HepG2 (cell line): ENCODE results near the gene INHBB. TPM values are rescaled to one million over a fixed set of nuclear protein-coding genes. Genes with fewer than 3 reads are reported as not detected.
A peak's percentile ranks its signal among the peaks of the same experiment; 100 is the strongest.

Source experiments
- ADNP ChIP-seq: sonication (generic); formaldehyde crosslinking; IDR thresholded peaks from 2 replicates; pipeline ENCODE4 v1.4.0; 2020; ENCODE audit warnings: missing genetic modification reagents
- CAMTA2 ChIP-seq: sonication (generic); formaldehyde crosslinking; IDR thresholded peaks from 2 replicates; pipeline ENCODE4 v1.4.0; 2020; ENCODE audit warnings: mild to moderate bottlenecking, missing genetic modification reagents, borderline replicate concordance
- IKZF4 ChIP-seq: sonication (generic); formaldehyde crosslinking; IDR thresholded peaks from 2 replicates; pipeline ENCODE4 v1.5.1; 2020; ENCODE audit warnings: borderline replicate concordance, mild to moderate bottlenecking, low read depth, missing genetic modification reagents; ENCODE audit errors: not compliant biosample characterization
- MIER2 ChIP-seq: IDR thresholded peaks from 2 replicates; pipeline ENCODE4 v1.6.1; 2016; ENCODE audit warnings: missing biosample characterization, missing genetic modification reagents
- NAIF1 ChIP-seq: sonication (generic); formaldehyde crosslinking; IDR thresholded peaks from 2 replicates; pipeline ENCODE4 v1.5.0; 2020; ENCODE audit warnings: mild to moderate bottlenecking, missing genetic modification reagents, borderline replicate concordance
- PHF5A ChIP-seq: IDR thresholded peaks from one replicate; pipeline ENCODE4 v1.6.1; 2018; ENCODE audit warnings: low read depth, missing genetic modification reagents; ENCODE audit not compliant: unreplicated experiment
- POGZ ChIP-seq: sonication (generic); formaldehyde crosslinking; IDR thresholded peaks from 2 replicates; pipeline ENCODE4 v1.4.0; 2020; ENCODE audit warnings: mild to moderate bottlenecking, missing genetic modification reagents
- SP5 ChIP-seq: IDR thresholded peaks from 2 replicates; pipeline ENCODE4 v1.6.1; 2016; ENCODE audit warnings: low read depth, borderline replicate concordance
- ZBTB21 ChIP-seq: sonication (generic); formaldehyde crosslinking; IDR thresholded peaks from 2 replicates; pipeline ENCODE4 v1.4.0; 2020; ENCODE audit warnings: missing genetic modification reagents
- ZNF138 ChIP-seq: sonication (generic); formaldehyde crosslinking; IDR thresholded peaks from 2 replicates; pipeline ENCODE4 v1.5.0; 2020; ENCODE audit warnings: mild to moderate bottlenecking, low read depth, missing genetic modification reagents
- ZNF18 ChIP-seq: sonication (generic); formaldehyde crosslinking; IDR thresholded peaks from 2 replicates; pipeline ENCODE4 v1.8.0; 2022; ENCODE audit warnings: mild to moderate bottlenecking, missing genetic modification reagents; ENCODE audit not compliant: insufficient replicate concordance
- ZNF234 ChIP-seq: sonication (generic); formaldehyde crosslinking; conservative IDR thresholded peaks from 2 replicates; pipeline ENCODE4 v1.5.1; 2020; ENCODE audit warnings: mild to moderate bottlenecking, missing genetic modification reagents
- ZNF260 ChIP-seq: sonication (generic); formaldehyde crosslinking; IDR thresholded peaks from 2 replicates; pipeline ENCODE4 v1.4.0; 2020; ENCODE audit warnings: missing genetic modification reagents, low read depth, mild to moderate bottlenecking, borderline replicate concordance
- ZNF33A ChIP-seq: sonication (generic); formaldehyde crosslinking; IDR thresholded peaks from 2 replicates; pipeline ENCODE4 v1.5.1; 2020; ENCODE audit warnings: missing genetic modification reagents, mild to moderate bottlenecking, moderate library complexity, borderline replicate concordance
- ZNF660 ChIP-seq: sonication (generic); formaldehyde crosslinking; IDR thresholded peaks from 2 replicates; pipeline ENCODE4 v1.5.1; 2020; ENCODE audit warnings: mild to moderate bottlenecking, low read depth, missing genetic modification reagents, borderline replicate concordance
- polyA plus RNA-seq, 8 experiments: library from polyadenylated mRNA; depleted of rRNA in 3 of 8; stranded (reverse) in 7 of 8; unstranded in 1 of 8; fragments of >200 nt; fragmentation: Illumina TruSeq in 4 of 8; extraction: Trizol in 4 of 8; gene quantifications; 2 replicates each; pipeline versions ENCODE4 v1.2.1 to v1.2.3, GENCODE V29; 2011 to 2016; ENCODE audit warnings: low read depth in 4 of 8, missing spikeins in 1 of 8, mixed read lengths in 1 of 8; ENCODE audit not compliant: insufficient read depth in 1 of 8
- total RNA-seq, 5 experiments: library from RNA; depleted of rRNA; stranded (reverse); fragments of >200 nt; fragmentation: Illumina TruSeq; extraction: Trizol; gene quantifications; 2 replicates each; pipeline ENCODE4 v1.2.3, GENCODE V29; 2016; ENCODE audit warnings: low read depth in 1 of 5
- TF ChIP-seq, protein P1 (sequence below): sonication (generic); formaldehyde crosslinking; IDR thresholded peaks from 2 replicates; pipeline ENCODE4 v1.8.1; 2023; ENCODE audit warnings: missing genetic modification reagents, mild to moderate bottlenecking, borderline replicate concordance
- TF ChIP-seq, protein P2 (sequence below): IDR thresholded peaks from 2 replicates; pipeline ENCODE4 v1.6.1; 2016; ENCODE audit warnings: mild to moderate bottlenecking, missing biosample characterization, missing genetic modification reagents
- TF ChIP-seq, protein P3 (sequence below): sonication (generic); formaldehyde crosslinking; IDR thresholded peaks from 2 replicates; pipeline ENCODE4 v1.5.1; 2020; ENCODE audit warnings: missing genetic modification reagents, mild to moderate bottlenecking, borderline replicate concordance
- TF ChIP-seq, protein P4 (sequence below): sonication (generic); formaldehyde crosslinking; IDR thresholded peaks from 2 replicates; pipeline ENCODE4 v1.4.0; 2020; ENCODE audit warnings: missing genetic modification reagents

The INHBB gene
- total and polyA plus RNA-seq, 2 of the 13 experiments (the other 11 are each of a cell fraction or from before 2014, with no cell fraction given): 0.20 to 1.7 TPM

GRCh38 chr2:120398996-120399888 is 53.3 kb downstream of the INHBB start (continued):
- TF ChIP-seq, protein P1, sequence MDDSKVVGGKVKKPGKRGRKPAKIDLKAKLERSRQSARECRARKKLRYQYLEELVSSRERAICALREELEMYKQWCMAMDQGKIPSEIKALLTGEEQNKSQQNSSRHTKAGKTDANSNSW: 0 out of 2 replicates have a peak, but pooled peaks have one; percentile 58
- peak; percentile 71 for TF ChIP-seq POGZ (CRISPR knock-in tag)
- TF ChIP-seq ZNF18: peak; percentile 100
- peak; percentile 87 for TF ChIP-seq SP5
- no peak for TF ChIP-seq CAMTA2
- TF ChIP-seq, protein P2, sequence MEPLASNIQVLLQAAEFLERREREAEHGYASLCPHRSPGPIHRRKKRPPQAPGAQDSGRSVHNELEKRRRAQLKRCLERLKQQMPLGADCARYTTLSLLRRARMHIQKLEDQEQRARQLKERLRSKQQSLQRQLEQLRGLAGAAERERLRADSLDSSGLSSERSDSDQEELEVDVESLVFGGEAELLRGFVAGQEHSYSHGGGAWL: peak; percentile 74; the same call in 1 of the 2 replicates
- TF ChIP-seq, protein P3, sequence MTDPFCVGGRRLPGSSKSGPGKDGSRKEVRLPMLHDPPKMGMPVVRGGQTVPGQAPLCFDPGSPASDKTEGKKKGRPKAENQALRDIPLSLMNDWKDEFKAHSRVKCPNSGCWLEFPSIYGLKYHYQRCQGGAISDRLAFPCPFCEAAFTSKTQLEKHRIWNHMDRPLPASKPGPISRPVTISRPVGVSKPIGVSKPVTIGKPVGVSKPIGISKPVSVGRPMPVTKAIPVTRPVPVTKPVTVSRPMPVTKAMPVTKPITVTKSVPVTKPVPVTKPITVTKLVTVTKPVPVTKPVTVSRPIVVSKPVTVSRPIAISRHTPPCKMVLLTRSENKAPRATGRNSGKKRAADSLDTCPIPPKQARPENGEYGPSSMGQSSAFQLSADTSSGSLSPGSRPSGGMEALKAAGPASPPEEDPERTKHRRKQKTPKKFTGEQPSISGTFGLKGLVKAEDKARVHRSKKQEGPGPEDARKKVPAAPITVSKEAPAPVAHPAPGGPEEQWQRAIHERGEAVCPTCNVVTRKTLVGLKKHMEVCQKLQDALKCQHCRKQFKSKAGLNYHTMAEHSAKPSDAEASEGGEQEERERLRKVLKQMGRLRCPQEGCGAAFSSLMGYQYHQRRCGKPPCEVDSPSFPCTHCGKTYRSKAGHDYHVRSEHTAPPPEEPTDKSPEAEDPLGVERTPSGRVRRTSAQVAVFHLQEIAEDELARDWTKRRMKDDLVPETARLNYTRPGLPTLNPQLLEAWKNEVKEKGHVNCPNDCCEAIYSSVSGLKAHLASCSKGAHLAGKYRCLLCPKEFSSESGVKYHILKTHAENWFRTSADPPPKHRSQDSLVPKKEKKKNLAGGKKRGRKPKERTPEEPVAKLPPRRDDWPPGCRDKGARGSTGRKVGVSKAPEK: 0 out of 2 replicates have a peak, but pooled peaks have one; percentile 29
- peak; percentile 59; the same call in 1 of the 2 replicates for TF ChIP-seq ZBTB21 (CRISPR knock-in tag)
- TF ChIP-seq PHF5A (CRISPR knock-in tag): peak; percentile 63
- TF ChIP-seq NAIF1 (CRISPR knock-in tag): no peak
- TF ChIP-seq MIER2: peak; percentile 74; the same call in 1 of the 2 replicates
- TF ChIP-seq ZNF138: no peak
- no peak for TF ChIP-seq ZNF234 (CRISPR knock-in tag)
- no peak for TF ChIP-seq ZNF260 (CRISPR knock-in tag)
- no peak for TF ChIP-seq ZNF660
- TF ChIP-seq, protein P4, sequence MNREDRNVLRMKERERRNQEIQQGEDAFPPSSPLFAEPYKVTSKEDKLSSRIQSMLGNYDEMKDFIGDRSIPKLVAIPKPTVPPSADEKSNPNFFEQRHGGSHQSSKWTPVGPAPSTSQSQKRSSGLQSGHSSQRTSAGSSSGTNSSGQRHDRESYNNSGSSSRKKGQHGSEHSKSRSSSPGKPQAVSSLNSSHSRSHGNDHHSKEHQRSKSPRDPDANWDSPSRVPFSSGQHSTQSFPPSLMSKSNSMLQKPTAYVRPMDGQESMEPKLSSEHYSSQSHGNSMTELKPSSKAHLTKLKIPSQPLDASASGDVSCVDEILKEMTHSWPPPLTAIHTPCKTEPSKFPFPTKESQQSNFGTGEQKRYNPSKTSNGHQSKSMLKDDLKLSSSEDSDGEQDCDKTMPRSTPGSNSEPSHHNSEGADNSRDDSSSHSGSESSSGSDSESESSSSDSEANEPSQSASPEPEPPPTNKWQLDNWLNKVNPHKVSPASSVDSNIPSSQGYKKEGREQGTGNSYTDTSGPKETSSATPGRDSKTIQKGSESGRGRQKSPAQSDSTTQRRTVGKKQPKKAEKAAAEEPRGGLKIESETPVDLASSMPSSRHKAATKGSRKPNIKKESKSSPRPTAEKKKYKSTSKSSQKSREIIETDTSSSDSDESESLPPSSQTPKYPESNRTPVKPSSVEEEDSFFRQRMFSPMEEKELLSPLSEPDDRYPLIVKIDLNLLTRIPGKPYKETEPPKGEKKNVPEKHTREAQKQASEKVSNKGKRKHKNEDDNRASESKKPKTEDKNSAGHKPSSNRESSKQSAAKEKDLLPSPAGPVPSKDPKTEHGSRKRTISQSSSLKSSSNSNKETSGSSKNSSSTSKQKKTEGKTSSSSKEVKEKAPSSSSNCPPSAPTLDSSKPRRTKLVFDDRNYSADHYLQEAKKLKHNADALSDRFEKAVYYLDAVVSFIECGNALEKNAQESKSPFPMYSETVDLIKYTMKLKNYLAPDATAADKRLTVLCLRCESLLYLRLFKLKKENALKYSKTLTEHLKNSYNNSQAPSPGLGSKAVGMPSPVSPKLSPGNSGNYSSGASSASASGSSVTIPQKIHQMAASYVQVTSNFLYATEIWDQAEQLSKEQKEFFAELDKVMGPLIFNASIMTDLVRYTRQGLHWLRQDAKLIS: peak; percentile 60; the same call in 1 of the 2 replicates
- TF ChIP-seq ZNF33A (CRISPR knock-in tag): no peak
- no peak for TF ChIP-seq ADNP (CRISPR knock-in tag)
- TF ChIP-seq IKZF4 (CRISPR knock-in tag): no peak
